GM10248 (cell line): ENCODE data around the gene LYPLAL1.

ENCODE experiments used
- CTCF ChIA-PET: fragments of 300-600 bp; sonication (Branson Sonifier 250); formaldehyde crosslinking; extraction: SDS; loops from one replicate; lab custom pipeline; 2021; ENCODE audit warnings: antibody characterized with exemption; lab: Yijun Ruan, JAX
- POLR2A ChIA-PET: fragments of 350-650 bp; sonication (Branson Sonifier 250); formaldehyde crosslinking; extraction: SDS; loops from one replicate; lab custom pipeline; 2020; ENCODE audit warnings: antibody characterized with exemption; lab: Yijun Ruan, JAX
- DNase-seq: peaks from one replicate; pipeline ENCODE4 v3.0.0; 2012; ENCODE audit errors: extremely low spot score
- CTCF ChIP-seq: IDR thresholded peaks from 2 replicates; pipeline ENCODE4 v1.5.1; 2012; ENCODE audit warnings: mild to moderate bottlenecking, low read depth; ENCODE audit errors: extremely low read depth, missing control alignments, control extremely low read depth

Gene LYPLAL1

DNA sequence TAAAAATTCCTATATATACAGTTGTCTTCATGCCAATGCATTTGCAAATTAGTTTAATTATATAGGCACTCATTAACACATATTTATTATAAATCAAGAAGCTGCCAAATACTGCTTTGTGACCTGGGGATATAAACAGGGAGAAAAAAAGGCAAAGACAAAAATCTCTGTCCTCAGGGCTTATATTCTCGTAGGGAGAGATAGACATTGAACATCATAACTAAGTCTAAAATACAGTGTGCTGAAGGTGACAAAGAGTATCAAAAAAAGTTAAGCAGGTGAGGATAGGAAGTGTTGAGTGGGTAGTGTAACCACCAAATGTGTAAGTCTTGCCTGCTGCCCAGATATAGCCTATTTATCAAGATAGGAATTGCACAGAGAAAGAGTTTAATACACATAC lies 40.7 kb upstream of the LYPLAL1 start:
- TF ChIP-seq CTCF: no peak
- DNase-seq: no peak
- ChIA-PET CTCF (no interaction called here), POLR2A (no interaction called here)

- ChIA-PET CTCF (no interaction called here), POLR2A (no interaction called here)
- TF ChIP-seq CTCF: no peak
- no peak for DNase-seq
These were observed 34.9 kb upstream of the LYPLAL1 start for GRCh38 chr1:219138747-219139146.

DNA sequence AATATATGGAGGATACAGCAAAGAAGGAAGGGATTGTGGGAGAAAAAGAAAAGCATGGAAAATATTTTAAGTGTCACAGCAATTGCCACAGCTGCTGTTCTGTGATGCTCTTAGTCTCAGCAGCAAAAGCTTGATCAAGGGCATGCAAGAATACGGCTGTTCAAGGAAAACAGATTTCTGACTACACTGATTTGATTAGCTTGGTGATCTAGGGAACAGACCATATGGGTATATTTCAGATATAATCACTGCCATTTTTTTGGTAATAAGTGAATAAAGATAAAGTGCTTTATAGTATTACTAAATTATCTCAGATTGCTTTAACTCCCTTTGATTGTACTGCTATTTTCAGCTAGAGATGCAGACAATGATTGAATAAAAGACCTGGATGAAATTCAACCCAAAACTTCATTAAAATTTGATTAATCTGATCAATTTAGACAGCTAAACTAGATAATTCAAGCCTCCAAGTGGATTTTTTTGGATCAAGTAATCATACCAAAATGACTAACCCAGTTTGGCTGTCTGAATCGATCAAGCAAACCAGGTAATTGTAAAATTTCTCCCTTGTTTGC lies 33.3 kb upstream of the LYPLAL1 start:
- ChIA-PET POLR2A (no interaction called here), CTCF (no interaction called here)
- no peak for TF ChIP-seq CTCF
- DNase-seq: no peak

DNA sequence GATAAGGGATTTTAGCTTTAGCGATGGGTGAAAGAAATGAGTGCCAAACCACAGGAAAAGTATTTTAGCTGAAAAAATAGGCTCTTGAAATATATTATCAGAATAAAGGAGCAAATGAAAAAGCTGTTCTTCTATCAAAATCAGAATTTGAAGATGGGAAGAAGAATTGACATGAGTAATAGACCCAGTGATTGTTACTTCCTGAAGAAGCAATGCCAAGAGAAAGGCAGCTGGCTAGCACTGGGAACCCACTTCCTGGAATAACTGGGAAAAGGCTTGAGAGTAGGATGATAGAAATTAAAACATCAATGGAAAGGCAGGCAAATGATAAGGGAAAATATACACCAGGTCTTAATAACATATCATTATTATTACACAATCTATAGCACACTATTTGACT lies 29.9 kb upstream of the LYPLAL1 start:
- CTCF ChIA-PET: no interaction called here
- POLR2A ChIA-PET: no interaction called here
- no peak for TF ChIP-seq CTCF
- DNase-seq: no peak

DNA sequence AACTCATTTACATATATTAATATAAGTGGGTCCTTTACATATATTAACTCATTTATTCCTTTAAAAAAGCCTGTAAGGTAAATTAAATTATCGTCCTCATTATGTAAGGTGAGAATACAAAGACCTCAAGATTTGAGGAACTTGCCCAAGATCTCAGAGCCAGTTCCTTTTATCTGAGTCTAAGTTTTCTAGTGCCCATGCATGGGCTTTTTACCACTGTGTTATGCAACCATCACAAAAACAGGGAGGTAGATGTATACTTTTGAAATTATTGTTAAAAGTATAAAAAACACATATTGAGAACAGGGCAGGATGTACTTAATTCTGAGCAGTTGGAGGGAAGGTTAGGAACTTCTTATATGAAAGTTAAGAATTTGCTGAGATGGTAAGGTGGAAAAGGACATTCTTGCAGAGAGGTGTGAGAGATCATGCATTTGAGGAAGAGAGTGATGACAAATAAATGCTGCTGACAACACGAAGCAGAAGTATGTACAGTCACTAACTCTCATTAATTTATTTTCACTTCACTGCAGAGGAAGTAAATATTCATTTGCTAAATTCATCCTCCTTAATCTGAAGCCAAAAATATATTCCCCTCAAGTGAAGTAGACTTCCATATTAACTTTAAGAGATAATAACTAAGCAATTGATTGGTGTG lies 28.9 kb upstream of the LYPLAL1 start:
- POLR2A ChIA-PET: no interaction called here

GRCh38 chr1:219147571-219148019 lies 26.1 kb upstream of the LYPLAL1 start:
- ChIA-PET CTCF (no interaction called here), POLR2A (no interaction called here)
- DNase-seq: no peak
- no peak for TF ChIP-seq CTCF

More for the DNA sequence above, 28.9 kb upstream of the LYPLAL1 start:
- CTCF ChIA-PET: interaction anchor here (2.0 kb wide), 1 partner anchor 16 kb away, joined by 4 read pairs; no protein-coding TSS in a partner anchor
- DNase-seq: no peak
- TF ChIP-seq CTCF: no peak
